H9 (cell line): ENCODE results near the gene COA7. TPM values are rescaled to one million over a fixed set of nuclear protein-coding genes. Genes with fewer than 3 reads are reported as not detected.

ENCODE experiments used
- DNase-seq: peaks from one replicate; pipeline ENCODE4 v3.0.0-alpha.2; 2017
- H2AFZ ChIP-seq: one replicate; pipeline ENCODE4 v1.6.1; 2013; ENCODE audit warnings: mild to moderate bottlenecking, low read length, control low read depth, moderate library complexity
- H2AK5ac ChIP-seq: 2 replicates; pipeline ENCODE4 v1.6.1; 2013; ENCODE audit warnings: low read length, control low read depth, mixed read lengths; ENCODE audit not compliant: insufficient read length
- H2BK120ac ChIP-seq: one replicate; pipeline ENCODE4 v1.6.1; 2013; ENCODE audit warnings: low read depth, mild to moderate bottlenecking, low read length, control low read depth, inconsistent platforms; ENCODE audit not compliant: poor library complexity, severe bottlenecking
- H2BK12ac ChIP-seq: 2 replicates; pipeline ENCODE4 v1.6.1; 2013; ENCODE audit warnings: low read length, control low read depth, mixed read lengths, low read depth; ENCODE audit not compliant: insufficient read length
- H2BK15ac ChIP-seq: 2 replicates; pipeline ENCODE4 v1.6.1; 2013; ENCODE audit warnings: low read depth, low read length, control low read depth
- H2BK20ac ChIP-seq: one replicate; pipeline ENCODE4 v1.6.1; 2013; ENCODE audit warnings: low read depth, mild to moderate bottlenecking, low read length, control low read depth, inconsistent platforms; ENCODE audit not compliant: poor library complexity, severe bottlenecking
- H2BK5ac ChIP-seq: 2 replicates; pipeline ENCODE4 v1.6.1; 2013; ENCODE audit warnings: low read length, control low read depth, mixed read lengths; ENCODE audit not compliant: insufficient read length
- H3K14ac ChIP-seq: 2 replicates; pipeline ENCODE4 v1.6.1; 2013; ENCODE audit warnings: low read length, control low read depth; ENCODE audit not compliant: insufficient read depth
- H3K18ac ChIP-seq: 2 replicates; pipeline ENCODE4 v1.6.1; 2013; ENCODE audit warnings: low read depth, mild to moderate bottlenecking, mixed read lengths, low read length, control low read depth; ENCODE audit not compliant: insufficient read length
- H3K23ac ChIP-seq: 2 replicates; pipeline ENCODE4 v1.6.1; 2013; ENCODE audit warnings: low read length, control low read depth, mixed read lengths, low read depth; ENCODE audit not compliant: insufficient read length
- H3K23me2 ChIP-seq: 2 replicates; pipeline ENCODE4 v1.6.1; 2013; ENCODE audit warnings: low read depth, mild to moderate bottlenecking, mixed read lengths, low read length, control low read depth; ENCODE audit not compliant: insufficient read length, poor library complexity, severe bottlenecking
- H3K27ac ChIP-seq: 2 replicates; pipeline ENCODE4 v1.5.1; 2013; ENCODE audit warnings: low read length, control low read depth, mixed read lengths, low read depth; ENCODE audit not compliant: insufficient read length
- H3K27me3 ChIP-seq: 2 replicates; pipeline ENCODE4 v1.6.1; 2013; ENCODE audit warnings: low read length, control low read depth, inconsistent platforms; ENCODE audit not compliant: insufficient read depth
- H3K4ac ChIP-seq: 2 replicates; pipeline ENCODE4 v1.6.1; 2013; ENCODE audit warnings: low read depth, mild to moderate bottlenecking, control low read depth, inconsistent platforms, low read length, moderate library complexity
- H3K4me1 ChIP-seq: 2 replicates; pipeline ENCODE4 v1.6.1; 2013; ENCODE audit warnings: low read length, control low read depth, inconsistent platforms; ENCODE audit not compliant: insufficient read depth
- H3K4me2 ChIP-seq: 2 replicates; pipeline ENCODE4 v1.6.1; 2013; ENCODE audit warnings: low read length, control low read depth, mixed read lengths; ENCODE audit not compliant: insufficient read length, insufficient read depth
- H3K56ac ChIP-seq: 2 replicates; pipeline ENCODE4 v1.6.1; 2013; ENCODE audit warnings: low read depth, mild to moderate bottlenecking, mixed read lengths, low read length, control low read depth; ENCODE audit not compliant: insufficient read length
- H3K79me1 ChIP-seq: 2 replicates; pipeline ENCODE4 v1.6.1; 2013; ENCODE audit warnings: low read depth, mild to moderate bottlenecking, moderate library complexity, low read length, control low read depth, inconsistent platforms; ENCODE audit not compliant: insufficient read depth, poor library complexity, severe bottlenecking
- H3K79me2 ChIP-seq: 2 replicates; pipeline ENCODE4 v1.6.1; 2013; ENCODE audit warnings: low read length, control low read depth, inconsistent platforms; ENCODE audit not compliant: insufficient read depth
- H3K9ac ChIP-seq: 2 replicates; pipeline ENCODE4 v1.6.1; 2013; ENCODE audit warnings: low read length, control low read depth, mixed read lengths; ENCODE audit not compliant: insufficient read length; ENCODE audit errors: extremely low read depth
- H3K9me3 ChIP-seq: one replicate; pipeline ENCODE4 v1.6.1; 2013; ENCODE audit warnings: low read depth, low read length, inconsistent platforms; ENCODE audit not compliant: control insufficient read depth
- H3T11ph ChIP-seq: one replicate; pipeline ENCODE4 v1.6.1; 2013; ENCODE audit warnings: mild to moderate bottlenecking, low read length, control low read depth, inconsistent platforms
- H4K20me1 ChIP-seq: one replicate; pipeline ENCODE4 v1.6.1; 2013; ENCODE audit not compliant: control insufficient read depth, insufficient read length, insufficient read depth
- H4K5ac ChIP-seq: 2 replicates; pipeline ENCODE4 v1.6.1; 2013; ENCODE audit warnings: low read depth, mild to moderate bottlenecking, mixed read lengths, low read length, control low read depth; ENCODE audit not compliant: insufficient read length
- H4K8ac ChIP-seq: replicated peaks from 2 replicates; pipeline ENCODE4 v1.6.1; 2013; ENCODE audit warnings: low read length, control low read depth, mixed read lengths, low read depth; ENCODE audit not compliant: insufficient read length
- H4K91ac ChIP-seq: 2 replicates; pipeline ENCODE4 v1.6.1; 2013; ENCODE audit warnings: low read depth, mild to moderate bottlenecking, moderate library complexity, mixed read lengths, low read length, control low read depth; ENCODE audit not compliant: insufficient read length
- H3K27ac Mint-ChIP-seq, 3 experiments: 2 replicates in 2 of 3; 3 replicates in 1 of 3; pipeline ENCODE4 v1.8.0; 2020 to 2021; ENCODE audit warnings: mixed read lengths in 3 of 3, mild to moderate bottlenecking in 1 of 3, moderate library complexity in 1 of 3
- H3K27me3 Mint-ChIP-seq: 2 replicates; pipeline ENCODE4 v1.8.0; 2021; ENCODE audit warnings: low read depth, mild to moderate bottlenecking, moderate library complexity, mixed read lengths
- H3K36me3 Mint-ChIP-seq, 3 experiments: 2 replicates in 2 of 3; 3 replicates in 1 of 3; pipeline ENCODE4 v1.8.0; 2020 to 2021; ENCODE audit warnings: low read depth in 3 of 3, mixed read lengths in 3 of 3; ENCODE audit not compliant: insufficient read depth in 1 of 3
- H3K4me1 Mint-ChIP-seq, 2 experiments: 2 replicates each; pipeline ENCODE4 v1.8.0; 2020; ENCODE audit warnings: mixed read lengths in 2 of 2
- H3K4me3 Mint-ChIP-seq, 2 experiments: 2 replicates in 1 of 2; 3 replicates in 1 of 2; pipeline ENCODE4 v1.8.0; 2020 to 2021; ENCODE audit warnings: mild to moderate bottlenecking in 2 of 2, mixed read lengths in 2 of 2, moderate library complexity in 1 of 2
- H3K9me3 Mint-ChIP-seq, 2 experiments: 2 replicates in 1 of 2; 3 replicates in 1 of 2; pipeline ENCODE4 v1.8.0; 2020; ENCODE audit warnings: mild to moderate bottlenecking in 2 of 2, mixed read lengths in 2 of 2, moderate library complexity in 1 of 2
- WGBS: extraction: QIAGEN DNeasy Blood & Tissue Kit; methylation state at CpG from one replicate; pipeline ENCODE4 v1.1.7; 2013; ENCODE audit warnings: missing lambda C conversion rate, low lambda C conversion rate, mixed read lengths; ENCODE audit not compliant: insufficient read length; ENCODE audit errors: extremely low coverage; 5-methylcytosine and 5-hydroxymethylcytosine counted together
- total RNA-seq: library from RNA; stranded (reverse); gene quantifications from 2 replicates; pipeline ENCODE4 v1.2.1, GENCODE V29; 2021
- TF ChIP-seq, protein P1 (sequence below): fragments of 200-600 bp; sonication (generic); conservative IDR thresholded peaks from 3 replicates; pipeline ENCODE4 v1.8.0; 2021; ENCODE audit warnings: antibody characterized with exemption, mild to moderate bottlenecking

The COA7 gene
- total RNA-seq, 1 experiment from 2014 or later: 69.1 TPM

DNA sequence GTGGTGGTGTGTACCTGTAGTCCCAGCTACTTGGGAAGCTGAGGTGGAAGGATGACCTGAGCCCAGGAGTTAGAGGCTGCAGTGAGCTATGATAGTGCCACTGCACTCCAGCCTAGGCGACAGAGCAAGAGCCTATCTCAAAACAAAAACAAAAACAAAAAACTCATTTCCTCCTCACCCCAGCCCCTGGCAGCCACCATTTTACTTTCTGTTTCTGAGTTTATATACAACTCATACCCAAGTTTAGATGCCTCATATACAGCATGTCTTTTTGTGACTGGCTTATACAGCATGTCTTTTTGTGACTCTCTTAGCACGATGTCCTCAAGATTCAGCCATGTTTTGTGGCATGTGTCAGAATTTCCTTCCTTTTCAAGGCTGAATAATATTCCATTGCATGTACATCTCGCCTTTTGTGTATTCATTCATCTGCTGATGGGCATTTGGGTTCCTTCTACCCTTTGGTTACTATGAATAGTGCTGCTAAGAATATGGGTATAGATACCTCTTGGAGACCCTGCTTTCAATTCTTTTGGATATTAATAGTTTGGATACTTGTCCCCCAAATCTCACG, 14.7 kb downstream of the COA7 start:
- no peaks in the 10 kb centered on the region; a peak in 1 of 5 replicates for H3K9me3 Mint-ChIP-seq
- no peak overlapping the region for H3K23ac ChIP-seq

More for the DNA sequence above, 14.7 kb downstream of the COA7 start:
- Histone ChIP-seq H4K20me1 (no peaks in the 10 kb centered on the region), H3K79me2 (no peaks in the 10 kb centered on the region), H2AK5ac (no peak overlapping the region), H2BK120ac (no peak overlapping the region), H2AFZ (no peak overlapping the region), H3K18ac (no peak overlapping the region), H3K27me3 (no peaks in the 10 kb centered on the region), H4K91ac (no peak overlapping the region), H3K4me1 (no peaks in the 10 kb centered on the region; the same call in 1 of the 2 replicates), H2BK5ac (no peak overlapping the region), H3K79me1 (no peaks in the 10 kb centered on the region), H3K4ac (no peak overlapping the region), H2BK15ac (no peak overlapping the region), H3K9me3 (no peaks in the 10 kb centered on the region), H3K27ac (no peak overlapping the region), H2BK20ac (no peak overlapping the region), H3T11ph (no peak overlapping the region), H3K56ac (no peak overlapping the region), H3K9ac (no peak overlapping the region), H3K23me2 (no peaks in the 10 kb centered on the region), H3K14ac (no peak overlapping the region), H4K8ac (no peak overlapping the region), H3K4me2 (no peak overlapping the region), H2BK12ac (no peak overlapping the region), H4K5ac (no peak overlapping the region)
- peaks cover 15 to 43% (median 24%) of the 10 kb centered on the region in 3 experiments for H3K36me3 Mint-ChIP-seq
- no CpG with 5 or more reads among the region's 4 CpGs for WGBS
- peaks cover 16 to 22% of the 10 kb centered on the region in 2 experiments for H3K4me1 Mint-ChIP-seq
- H3K27ac Mint-ChIP-seq: no peak overlapping the region
- TF ChIP-seq, protein P1, sequence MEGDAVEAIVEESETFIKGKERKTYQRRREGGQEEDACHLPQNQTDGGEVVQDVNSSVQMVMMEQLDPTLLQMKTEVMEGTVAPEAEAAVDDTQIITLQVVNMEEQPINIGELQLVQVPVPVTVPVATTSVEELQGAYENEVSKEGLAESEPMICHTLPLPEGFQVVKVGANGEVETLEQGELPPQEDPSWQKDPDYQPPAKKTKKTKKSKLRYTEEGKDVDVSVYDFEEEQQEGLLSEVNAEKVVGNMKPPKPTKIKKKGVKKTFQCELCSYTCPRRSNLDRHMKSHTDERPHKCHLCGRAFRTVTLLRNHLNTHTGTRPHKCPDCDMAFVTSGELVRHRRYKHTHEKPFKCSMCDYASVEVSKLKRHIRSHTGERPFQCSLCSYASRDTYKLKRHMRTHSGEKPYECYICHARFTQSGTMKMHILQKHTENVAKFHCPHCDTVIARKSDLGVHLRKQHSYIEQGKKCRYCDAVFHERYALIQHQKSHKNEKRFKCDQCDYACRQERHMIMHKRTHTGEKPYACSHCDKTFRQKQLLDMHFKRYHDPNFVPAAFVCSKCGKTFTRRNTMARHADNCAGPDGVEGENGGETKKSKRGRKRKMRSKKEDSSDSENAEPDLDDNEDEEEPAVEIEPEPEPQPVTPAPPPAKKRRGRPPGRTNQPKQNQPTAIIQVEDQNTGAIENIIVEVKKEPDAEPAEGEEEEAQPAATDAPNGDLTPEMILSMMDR: no peak
- no peak for DNase-seq
- no peaks in the 10 kb centered on the region for H3K27me3 Mint-ChIP-seq
- no peak overlapping the region for H3K4me3 Mint-ChIP-seq
